HepG2 (cell line): ENCODE results near the gene TXLNA. TPM values are rescaled to one million over a fixed set of nuclear protein-coding genes. Genes with fewer than 3 reads are reported as not detected.
A peak's percentile ranks its signal among the peaks of the same experiment; 100 is the strongest.

ENCODE experiments used
- ATF2 ChIP-seq: sonication (generic); formaldehyde crosslinking; IDR thresholded peaks from 2 replicates; pipeline ENCODE4 v1.4.0; 2020; ENCODE audit warnings: missing genetic modification reagents
- ATF7 ChIP-seq, 2 experiments: fragments of 450-650 bp in 1 of 2; sonication (generic) in 1 of 2; formaldehyde crosslinking in 1 of 2; IDR thresholded peaks; 2 replicates each; pipeline versions ENCODE4 v1.4.0 to v1.6.1; 2016 to 2020; ENCODE audit warnings: antibody characterized with exemption in 1 of 2, mild to moderate bottlenecking in 1 of 2, missing genetic modification reagents in 1 of 2
- E2F2 ChIP-seq: sonication (generic); formaldehyde crosslinking; IDR thresholded peaks from 2 replicates; pipeline ENCODE4 v1.4.0; 2020; ENCODE audit warnings: missing genetic modification reagents, borderline replicate concordance
- FOXA1 ChIP-seq, 2 experiments: fragments of 450-650 bp in 1 of 2; sonication (generic) in 1 of 2; formaldehyde crosslinking in 1 of 2; IDR thresholded peaks; 2 replicates each; pipeline versions ENCODE4 v1.4.0 to v1.6.1; 2016 to 2020; ENCODE audit warnings: missing genetic modification reagents in 1 of 2
- FOXK1 ChIP-seq: sonication (generic); formaldehyde crosslinking; IDR thresholded peaks from 2 replicates; pipeline ENCODE4 v1.4.0; 2020; ENCODE audit warnings: low read depth, missing genetic modification reagents, borderline replicate concordance
- HNF4G ChIP-seq, 2 experiments: sonication (generic) in 1 of 2; formaldehyde crosslinking in 1 of 2; IDR thresholded peaks; 2 replicates each; pipeline versions ENCODE4 v1.4.0 to v1.6.1; 2011 to 2020; ENCODE audit warnings: borderline replicate concordance in 2 of 2, low read depth in 2 of 2, mild to moderate bottlenecking in 2 of 2, low read length in 1 of 2, missing genetic modification reagents in 1 of 2, moderate library complexity in 1 of 2
- JUNB ChIP-seq: sonication (generic); formaldehyde crosslinking; IDR thresholded peaks from 2 replicates; pipeline ENCODE4 v1.8.0; 2022; ENCODE audit warnings: missing genetic modification reagents, mild to moderate bottlenecking, borderline replicate concordance
- MIER3 ChIP-seq: IDR thresholded peaks from 2 replicates; pipeline ENCODE4 v1.6.1; 2016; ENCODE audit warnings: missing compliant biosample characterization, borderline replicate concordance
- POGK ChIP-seq: sonication (generic); formaldehyde crosslinking; conservative IDR thresholded peaks from 2 replicates; pipeline ENCODE4 v1.8.0; 2022; ENCODE audit warnings: mild to moderate bottlenecking, moderate library complexity, missing genetic modification reagents
- PREB ChIP-seq: sonication (generic); formaldehyde crosslinking; IDR thresholded peaks from 2 replicates; pipeline ENCODE4 v1.4.0; 2020; ENCODE audit warnings: missing genetic modification reagents
- RCOR2 ChIP-seq: IDR thresholded peaks from 2 replicates; pipeline ENCODE4 v1.6.1; 2016; ENCODE audit warnings: missing biosample characterization, missing genetic modification reagents
- RNF219 ChIP-seq: sonication (generic); formaldehyde crosslinking; IDR thresholded peaks from 2 replicates; pipeline ENCODE4 v1.5.0; 2020; ENCODE audit warnings: mild to moderate bottlenecking, missing genetic modification reagents
- SALL1 ChIP-seq: sonication (generic); formaldehyde crosslinking; IDR thresholded peaks from 2 replicates; pipeline ENCODE4 v1.8.0; 2022; ENCODE audit warnings: mild to moderate bottlenecking, missing genetic modification reagents
- SCMH1 ChIP-seq: sonication (generic); formaldehyde crosslinking; IDR thresholded peaks from 2 replicates; pipeline ENCODE4 v1.9.0; 2021; ENCODE audit warnings: missing genetic modification reagents, mild to moderate bottlenecking, borderline replicate concordance
- TCF7L2 ChIP-seq: IDR thresholded peaks from 2 replicates; pipeline ENCODE4 v1.6.1; 2011; ENCODE audit warnings: mild to moderate bottlenecking, low read depth, low read length, moderate library complexity
- ZFAT ChIP-seq: sonication (generic); formaldehyde crosslinking; conservative IDR thresholded peaks from 2 replicates; pipeline ENCODE4 v1.8.1; 2023; ENCODE audit warnings: missing genetic modification reagents, inconsistent platforms
- ZMAT3 ChIP-seq: sonication (generic); formaldehyde crosslinking; conservative IDR thresholded peaks from 2 replicates; pipeline ENCODE4 v1.7.0; 2021; ENCODE audit warnings: missing genetic modification reagents
- ZNF615 ChIP-seq: sonication (generic); formaldehyde crosslinking; IDR thresholded peaks from 2 replicates; pipeline ENCODE4 v1.5.0; 2020; ENCODE audit warnings: mild to moderate bottlenecking, missing genetic modification reagents, borderline replicate concordance
- ZNF737 ChIP-seq: sonication (generic); formaldehyde crosslinking; IDR thresholded peaks from 2 replicates; pipeline ENCODE4 v1.5.0; 2020; ENCODE audit warnings: missing genetic modification reagents, mild to moderate bottlenecking, borderline replicate concordance
- polyA plus RNA-seq, 8 experiments: library from polyadenylated mRNA; depleted of rRNA in 3 of 8; stranded (reverse) in 7 of 8; unstranded in 1 of 8; fragments of >200 nt; fragmentation: Illumina TruSeq in 4 of 8; extraction: Trizol in 4 of 8; gene quantifications; 2 replicates each; pipeline versions ENCODE4 v1.2.1 to v1.2.3, GENCODE V29; 2011 to 2016; ENCODE audit warnings: low read depth in 4 of 8, missing spikeins in 1 of 8, mixed read lengths in 1 of 8; ENCODE audit not compliant: insufficient read depth in 1 of 8
- total RNA-seq, 5 experiments: library from RNA; depleted of rRNA; stranded (reverse); fragments of >200 nt; fragmentation: Illumina TruSeq; extraction: Trizol; gene quantifications; 2 replicates each; pipeline ENCODE4 v1.2.3, GENCODE V29; 2016; ENCODE audit warnings: low read depth in 1 of 5

Gene TXLNA
- total and polyA plus RNA-seq, 2 of the 13 experiments (the other 11 are each of a cell fraction or from before 2014, with no cell fraction given): 29.6 to 67.8 TPM

GRCh38 chr1:32178380-32179192 is 889 bp upstream of the TXLNA start (continued):
- TF ChIP-seq E2F2 (CRISPR knock-in tag) (no peak), ZMAT3 (CRISPR knock-in tag) (no peak; the same call in 1 of the 2 replicates), HNF4G (IDR thresholded peaks at IDR 0.05; ENCODE audit: borderline replicate concordance, low read depth, low read length) (peak; percentile 94), HNF4G (CRISPR knock-in tag; IDR thresholded peaks at IDR 0.05; ENCODE audit: borderline replicate concordance, low read depth) (no peak), ZFAT (CRISPR knock-in tag) (no peak), ATF7 (IDR thresholded peaks at IDR 0.05) (no peak), ATF7 (CRISPR knock-in tag; IDR thresholded peaks at IDR 0.05) (no peak), SCMH1 (CRISPR knock-in tag) (no peak), FOXK1 (CRISPR knock-in tag) (peak; percentile 50; the same call in 1 of the 2 replicates), JUNB (CRISPR knock-in tag) (no peak), FOXA1 (IDR thresholded peaks at IDR 0.05) (no peak), FOXA1 (CRISPR knock-in tag; IDR thresholded peaks at IDR 0.05) (peak; percentile 91), PREB (no peak), SALL1 (CRISPR knock-in tag) (peak; percentile 41; the same call in 1 of the 2 replicates), POGK (CRISPR knock-in tag) (no peak), RNF219 (no peak), ATF2 (0 out of 2 replicates have a peak, but pooled peaks have one; percentile 63), RCOR2 (no peak), TCF7L2 (no peak), ZNF737 (CRISPR knock-in tag) (no peak), ZNF615 (no peak), MIER3 (CRISPR knock-in tag) (no peak)
